CD4-positive, alpha-beta T cell treated with Interleukin-15 for 1 hour (primary cell): Measurements from ENCODE around the gene PTPRM.

Experiments used
- DNase-seq: peaks from one replicate; pipeline ENCODE4 v3.0.0-alpha.2; 2020

Gene PTPRM

DNA sequence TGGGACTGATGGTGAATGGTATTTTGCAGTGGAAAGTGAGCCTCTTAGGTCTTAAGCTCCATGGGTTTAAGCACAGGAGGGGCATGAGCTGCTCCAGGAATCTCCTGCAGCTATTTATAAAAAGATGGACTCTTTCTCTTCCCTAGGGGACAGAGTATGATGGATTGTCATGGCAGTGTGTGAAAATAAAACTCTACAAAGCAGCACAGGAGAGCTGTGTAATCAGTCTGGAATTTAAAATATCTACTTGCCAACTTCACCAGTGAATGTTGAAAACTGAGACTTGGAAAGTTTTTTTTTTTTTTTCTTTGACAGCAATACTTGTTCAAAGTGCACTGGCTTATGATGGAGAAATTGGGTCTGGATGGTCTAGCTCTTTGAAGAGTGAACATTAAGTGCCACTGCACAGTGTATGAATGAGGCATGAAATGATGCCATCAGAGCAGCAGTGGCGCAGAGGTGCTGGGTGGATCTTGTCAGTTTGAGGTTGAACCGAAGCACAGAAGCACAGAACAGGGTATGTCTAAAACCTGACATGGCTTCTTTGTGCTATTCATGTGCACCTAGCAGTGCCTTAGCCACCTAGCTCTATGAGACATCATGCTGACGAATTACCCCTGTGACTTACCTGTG lies 245.4 kb downstream of the PTPRM start:
- no peak for DNase-seq

DNA sequence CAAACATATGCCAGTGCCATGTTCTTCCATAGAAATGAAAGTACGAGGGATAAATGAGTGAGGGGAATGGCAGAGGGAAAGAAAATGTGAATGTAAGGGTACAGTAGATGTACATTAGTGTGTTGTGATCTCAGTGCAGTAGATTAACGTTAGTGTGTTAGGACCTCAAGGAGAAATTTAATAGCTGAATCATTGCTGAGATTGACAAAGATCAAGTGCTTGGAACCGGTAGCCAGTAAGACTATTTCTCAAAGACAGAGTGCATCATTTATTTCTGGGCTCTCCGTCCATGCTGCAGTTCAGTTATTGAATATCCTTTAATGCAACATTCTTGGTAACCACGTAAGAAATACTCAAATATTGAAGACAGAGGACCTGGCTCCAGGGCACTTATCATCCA lies 246.0 kb downstream of the PTPRM start:
- DNase-seq: no peak

DNA sequence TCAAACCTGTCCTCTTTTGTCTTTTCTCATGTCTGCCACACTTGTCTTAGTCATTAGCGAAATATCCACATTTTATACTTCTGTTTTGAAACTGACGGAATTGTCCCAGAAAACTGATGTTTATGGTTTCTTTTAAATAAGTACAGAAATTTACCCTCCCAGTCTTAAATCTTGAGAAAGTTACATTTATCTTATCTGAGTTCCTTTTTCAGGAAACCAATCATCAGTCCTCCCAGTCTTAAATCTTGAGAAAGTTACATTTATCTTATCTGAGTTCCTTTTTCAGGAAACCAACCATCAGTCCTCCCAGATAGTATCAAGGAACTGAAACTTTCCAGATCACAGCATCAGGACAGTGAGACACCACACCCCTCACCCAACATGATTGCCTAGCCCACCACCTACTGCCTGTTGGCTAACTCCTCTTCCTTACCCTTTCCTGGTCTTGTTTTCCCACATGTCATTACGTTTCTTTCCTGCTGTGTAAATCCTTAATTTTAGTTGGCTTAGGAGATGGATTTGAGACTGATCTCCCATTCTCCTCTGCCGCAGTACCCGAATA lies 247.7 kb downstream of the PTPRM start:
- DNase-seq: no peak

GRCh38 chr18:7815787-7816186 lies 248.7 kb downstream of the PTPRM start:
- no peak for DNase-seq

DNA sequence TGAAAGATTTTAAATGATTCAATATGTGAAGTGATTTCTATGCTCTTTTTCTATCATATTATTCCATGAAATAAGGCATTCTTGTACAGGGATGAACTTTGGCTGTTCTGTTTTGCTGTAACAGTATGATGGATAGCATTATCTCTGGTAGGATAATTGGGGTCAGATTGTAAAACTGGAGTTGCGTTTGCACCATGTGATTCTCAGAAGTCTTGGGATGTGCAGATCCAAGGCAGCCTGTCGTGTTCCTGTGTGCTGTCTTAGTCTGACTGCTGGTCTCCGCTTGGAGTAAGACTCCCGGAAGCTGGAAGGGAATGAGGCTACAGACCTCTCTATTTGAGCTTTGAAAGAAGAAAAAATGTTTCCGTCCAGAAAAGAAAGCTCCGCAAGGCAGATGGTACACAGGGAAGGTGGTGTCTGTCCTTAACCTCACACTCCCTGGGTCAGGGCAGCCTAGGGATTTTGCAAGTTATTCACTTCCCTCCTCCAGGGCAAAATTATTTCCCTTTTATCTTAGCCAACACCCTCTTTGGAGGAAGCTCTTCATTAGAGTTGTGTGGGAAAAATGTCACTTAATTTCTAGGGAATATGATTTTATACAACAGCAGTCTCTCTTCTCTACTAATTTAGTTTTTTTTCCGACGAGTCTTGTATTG lies 250.6 kb downstream of the PTPRM start:
- DNase-seq: no peak

- DNase-seq: no peak
Observed at GRCh38 chr18:7821784-7822183, 254.7 kb downstream of the PTPRM start.

DNA sequence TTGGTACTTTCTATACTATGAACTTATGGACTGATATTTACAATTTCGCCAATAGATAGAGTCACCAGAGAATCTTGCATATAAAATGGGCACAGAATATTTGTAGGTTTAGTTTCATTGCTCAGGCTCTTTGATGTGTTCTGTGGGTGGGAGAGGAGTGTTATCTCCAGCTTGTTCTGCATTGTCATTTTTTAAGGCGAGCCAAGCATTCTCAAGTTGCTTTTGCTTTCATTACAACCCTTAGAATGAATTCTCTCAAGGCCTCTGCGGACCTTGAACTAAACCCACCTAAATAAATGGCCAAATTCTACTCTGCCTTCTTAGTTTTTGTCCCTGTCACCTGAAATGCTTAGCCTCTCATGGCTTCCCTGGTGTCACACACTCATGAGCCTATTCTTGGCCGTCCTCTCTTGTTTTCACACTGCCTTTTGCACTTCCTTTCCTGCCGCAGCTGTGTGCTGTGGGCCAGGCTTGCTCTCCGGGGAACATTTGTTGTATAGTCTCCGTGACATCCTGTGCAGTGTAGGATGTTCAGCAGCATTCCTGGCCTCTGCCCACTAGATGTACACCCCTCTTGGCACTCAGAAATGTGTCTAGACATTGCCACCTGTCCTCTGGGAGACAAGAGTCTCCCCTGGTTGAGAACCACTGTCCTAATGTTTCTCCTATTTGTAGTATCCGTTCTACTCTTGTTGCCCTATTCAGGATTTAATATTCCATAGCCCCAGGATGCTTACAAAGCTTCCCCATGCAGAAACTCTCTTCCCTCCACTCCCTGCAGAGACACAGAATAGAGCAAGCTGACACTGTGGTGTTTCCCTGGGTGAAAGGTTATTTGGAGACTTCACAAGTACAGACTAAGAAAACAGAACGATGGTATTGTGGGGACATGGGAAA lies 255.6 kb downstream of the PTPRM start:
- DNase-seq: no peak

DNA sequence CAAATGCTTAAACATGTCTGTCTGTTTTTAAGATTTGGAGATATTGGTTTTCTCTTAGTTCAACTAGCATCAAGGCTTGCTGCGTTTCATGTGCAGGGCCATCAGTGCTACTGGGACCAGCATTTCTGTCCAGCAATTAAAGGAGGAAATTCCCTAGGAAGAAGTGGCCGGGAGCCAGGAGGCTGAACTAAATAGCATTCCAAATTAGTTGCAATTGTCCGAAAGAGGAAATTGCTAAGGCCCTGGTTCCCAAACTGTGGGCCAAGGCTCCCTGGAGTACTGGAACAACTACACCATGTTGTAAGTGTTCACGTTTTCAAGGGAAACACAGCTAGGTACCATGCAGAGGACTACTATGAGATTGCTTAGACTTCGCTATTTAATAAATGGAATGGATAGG lies 257.9 kb downstream of the PTPRM start:
- DNase-seq: no peak

DNA sequence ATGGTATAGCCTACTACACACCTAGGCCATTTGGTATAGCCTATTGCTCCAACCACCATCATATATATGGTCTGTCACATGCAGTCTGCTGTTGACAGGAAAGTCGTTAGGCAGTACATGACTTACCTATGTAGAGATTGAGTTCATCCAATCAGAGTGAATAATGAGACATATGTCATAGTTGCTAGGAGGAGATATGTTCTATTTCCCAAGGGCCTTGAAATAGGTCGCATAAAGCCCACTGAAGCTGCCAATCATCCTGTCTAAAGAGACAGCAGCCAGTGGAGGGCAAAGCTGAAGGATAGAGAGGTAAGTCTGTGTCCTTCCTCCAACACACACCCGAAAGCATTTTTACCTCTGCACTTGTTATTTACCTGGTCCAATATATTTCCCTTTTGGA lies 263.4 kb downstream of the PTPRM start:
- DNase-seq: no peak

DNA sequence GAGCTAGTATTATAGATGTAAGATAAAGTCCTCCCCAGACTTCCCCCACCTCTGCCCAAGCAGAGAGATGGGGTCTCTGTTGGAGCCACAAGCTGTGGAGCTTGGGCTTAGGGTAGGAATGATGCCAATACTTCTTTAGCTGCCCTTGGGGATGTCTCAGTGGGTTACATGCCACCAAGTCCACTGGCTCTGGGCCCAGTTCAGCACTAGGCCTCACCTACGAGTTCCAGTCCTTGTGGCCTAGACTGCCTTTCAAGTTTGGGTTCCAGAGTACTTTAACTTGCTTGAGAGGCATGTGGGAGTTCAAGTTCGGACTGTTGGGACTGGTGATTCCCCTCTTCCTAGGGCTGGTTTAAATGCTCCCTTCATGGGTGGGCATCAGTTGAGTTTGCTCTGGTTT lies 272.4 kb downstream of the PTPRM start:
- no peak for DNase-seq

- DNase-seq: no peak
Observed at GRCh38 chr18:7840411-7840810, 273.3 kb downstream of the PTPRM start.

DNA sequence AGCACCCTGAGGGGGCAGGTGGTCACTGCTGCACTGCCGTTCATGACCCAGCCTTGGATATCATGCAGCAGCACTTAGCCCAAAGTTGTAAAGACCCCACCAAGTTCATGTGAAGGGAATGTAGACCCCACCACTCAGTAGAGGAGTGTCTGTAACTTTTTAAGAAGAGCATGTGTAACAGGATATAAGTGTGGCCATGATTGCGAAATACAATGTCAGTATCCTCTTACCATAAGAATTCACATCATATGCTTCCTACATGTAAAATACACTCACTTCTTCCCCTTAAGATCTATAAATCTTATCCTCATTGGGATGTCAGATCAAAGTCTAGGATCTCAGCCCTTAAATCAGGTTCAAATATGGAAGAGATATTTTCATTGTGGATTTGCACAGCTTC lies 276.9 kb downstream of the PTPRM start:
- no peak for DNase-seq

- no peak for DNase-seq
Observed at GRCh38 chr18:7844418-7844817, 277.3 kb downstream of the PTPRM start.

DNA sequence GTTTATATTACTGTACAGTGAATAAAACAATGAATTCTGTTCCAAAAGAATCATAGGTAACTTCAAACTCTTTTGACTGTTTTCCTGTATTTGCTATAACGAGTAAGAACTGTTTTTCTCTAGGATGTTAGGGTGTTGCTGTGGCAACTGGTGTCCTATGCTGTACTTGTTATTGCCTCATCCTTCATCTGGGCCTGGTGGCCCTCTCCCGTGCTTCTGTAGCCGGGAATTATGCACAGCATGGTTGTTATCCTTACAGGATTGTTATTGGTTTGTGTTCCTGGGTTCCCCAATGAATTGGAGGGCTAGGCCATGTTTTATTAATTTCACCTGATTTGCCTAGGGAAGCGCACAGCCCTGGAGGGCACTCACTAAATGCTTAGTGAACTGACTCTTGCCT lies 279.2 kb downstream of the PTPRM start:
- no peak for DNase-seq

GRCh38 chr18:7847357-7848053 lies 280.4 kb downstream of the PTPRM start:
- DNase-seq: no peak

- no peak for DNase-seq
Observed at GRCh38 chr18:7848054-7848412, 280.9 kb downstream of the PTPRM start.

DNA sequence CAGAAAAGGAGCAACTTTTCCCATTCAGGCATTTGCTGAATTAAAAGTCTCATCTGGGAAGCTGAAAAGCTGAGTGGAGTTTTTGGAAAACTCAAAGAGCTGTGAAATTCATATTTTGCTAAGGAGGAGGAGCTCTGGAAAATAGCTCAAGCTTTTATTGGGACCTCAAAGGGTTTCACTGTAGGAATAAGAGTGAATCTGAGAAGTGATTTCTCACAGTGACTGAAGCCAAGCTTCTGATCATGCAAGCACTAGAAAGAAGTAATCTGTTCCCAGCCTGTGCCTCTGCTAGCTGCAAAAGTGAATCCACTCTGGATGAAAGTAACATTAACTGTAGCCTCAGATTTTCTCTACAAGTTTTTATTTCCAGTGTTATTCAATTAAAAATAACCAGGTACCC lies 283.3 kb downstream of the PTPRM start:
- no peak for DNase-seq

- DNase-seq: no peak
Observed at GRCh38 chr18:7855028-7855427, 287.9 kb downstream of the PTPRM start.

DNA sequence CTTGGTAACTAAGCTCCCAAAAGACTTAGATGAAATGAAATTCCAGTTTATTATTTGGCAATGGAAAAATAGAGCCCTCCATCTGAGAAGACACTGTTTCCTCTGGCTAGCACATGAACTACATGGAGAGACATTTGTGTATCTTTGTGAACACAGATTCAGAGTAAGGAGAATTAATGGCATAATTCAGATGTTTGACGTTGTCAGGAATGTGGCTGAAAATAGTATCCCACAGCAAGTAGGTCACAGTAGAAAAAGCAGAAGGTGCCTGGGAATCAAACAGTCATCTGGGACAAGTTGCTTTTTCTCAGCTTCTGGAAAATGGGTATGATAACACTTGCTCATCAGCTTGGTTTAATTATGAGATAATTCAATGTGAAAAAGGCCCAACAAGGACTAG lies 288.6 kb downstream of the PTPRM start:
- DNase-seq: no peak

DNA sequence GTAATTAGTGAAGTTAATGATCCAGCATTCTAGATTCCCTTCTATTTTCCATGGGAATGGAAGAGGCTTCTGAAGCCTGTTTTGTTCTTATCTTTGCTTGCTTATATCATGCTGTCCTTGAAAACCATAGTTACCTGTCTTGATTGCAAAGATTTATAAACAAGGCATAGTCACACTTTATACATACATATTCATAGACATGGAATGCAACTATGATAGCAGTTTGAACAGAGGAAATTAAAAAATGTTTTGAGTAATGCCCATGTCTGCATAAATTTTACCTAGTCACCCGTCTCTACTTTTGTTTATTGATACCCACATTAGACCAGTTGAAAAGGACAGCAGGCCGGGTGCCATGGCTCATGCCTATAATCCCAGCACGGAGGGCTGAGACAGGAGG lies 289.0 kb downstream of the PTPRM start:
- DNase-seq: no peak

GRCh38 chr18:7856733-7857132 lies 289.6 kb downstream of the PTPRM start:
- no peak for DNase-seq

- DNase-seq: no peak
Observed at GRCh38 chr18:7857562-7857961, 290.4 kb downstream of the PTPRM start.

DNA sequence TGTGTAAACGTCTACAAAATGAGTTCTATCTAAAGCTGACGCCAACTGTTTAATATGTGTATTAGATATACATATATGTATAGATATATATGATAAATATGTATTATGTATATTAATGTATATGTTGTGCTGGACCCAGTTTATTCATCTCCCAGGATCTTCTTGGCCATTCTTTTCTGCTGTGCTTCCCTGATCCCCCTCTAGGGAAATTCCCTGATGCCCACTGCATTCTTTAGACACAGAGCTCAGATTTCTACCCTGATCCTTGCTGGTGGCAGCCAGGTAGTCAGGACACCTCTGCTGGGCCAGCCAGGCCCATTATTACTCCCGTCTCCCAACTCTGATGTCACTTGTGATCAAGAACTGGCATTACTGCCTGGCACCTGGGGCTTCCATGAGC lies 292.0 kb downstream of the PTPRM start:
- DNase-seq: no peak
